ENCODE measurements around the gene KDM4B. TPM values are rescaled to one million over a fixed set of nuclear protein-coding genes. Genes with fewer than 3 reads are reported as not detected.

The KDM4B gene
- total RNA-seq, 2 experiments from 2014 or later: 46.3 to 46.6 TPM

- DNase-seq: peak; percentile 18
- Mint-ChIP-seq H3K4me3 (no peak overlapping the region), H3K27ac (no peak overlapping the region), H3K9me3 (peaks cover 7% of the 10 kb centered on the region), H3K36me3 (ENCODE audit: low read depth) (peaks cover 24% of the 10 kb centered on the region), H3K27me3 (no peaks in the 10 kb centered on the region), H3K4me1 (ENCODE audit: low read depth) (no peaks in the 10 kb centered on the region)
- POLR2A ChIA-PET: no interaction called here
- intact Hi-C loops (cut with micrococcal nuclease): no loop called here
- ATAC-seq: no peak
- CTCF ChIA-PET: interaction anchor here (1.1 kb wide), 1 partner anchor 9 kb away, joined by 3 read pairs; no protein-coding TSS in a partner anchor
- TF ChIP-seq CTCF (IDR thresholded peaks at IDR 0.05): no peak
These were observed 88.9 kb downstream of the KDM4B start for GRCh38 chr19:5057860-5058259.

DNA sequence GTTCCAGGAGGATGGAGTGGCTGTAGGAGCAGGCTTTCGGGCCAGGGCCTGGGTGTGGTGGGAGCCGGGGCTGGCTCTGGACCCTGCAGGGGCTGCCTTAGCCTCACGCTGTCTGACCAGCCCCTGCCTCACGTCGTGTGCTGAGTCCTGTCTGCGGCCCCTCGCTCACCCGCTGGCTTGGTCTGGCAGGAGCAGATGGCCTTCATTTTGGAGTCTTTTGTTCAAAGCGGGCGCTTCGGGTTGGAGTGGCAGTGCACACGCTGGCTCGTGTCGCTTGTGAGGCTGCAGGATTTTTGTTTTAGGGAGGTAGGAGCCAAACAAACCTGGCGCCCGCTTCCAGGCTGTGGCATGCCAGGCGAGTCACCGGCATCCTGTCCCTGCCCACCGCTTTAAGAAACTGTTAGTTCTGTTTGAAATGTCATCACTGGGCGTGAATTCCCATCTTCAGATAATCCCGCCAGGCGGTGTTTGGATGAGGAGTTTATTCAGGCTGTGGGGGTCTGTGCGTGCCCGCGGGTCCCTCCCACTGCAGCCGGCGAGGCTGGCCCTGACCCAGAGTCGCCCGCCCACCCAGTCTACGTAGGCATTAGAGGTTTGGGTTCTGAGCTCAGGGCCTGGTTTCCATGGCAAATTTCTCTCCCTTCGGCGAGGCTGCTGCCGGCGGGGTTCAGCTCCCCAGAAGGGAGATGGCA, 89.8 kb downstream of the KDM4B start:
- CTCF ChIA-PET: interaction anchor here (1.1 kb wide), 1 partner anchor 10 kb away, joined by 3 read pairs; no protein-coding TSS in a partner anchor
- Mint-ChIP-seq H3K36me3 (ENCODE audit: low read depth) (peaks cover 30% of the 10 kb centered on the region), H3K9me3 (peaks cover 10% of the 10 kb centered on the region), H3K27ac (no peak overlapping the region), H3K4me3 (no peak overlapping the region), H3K4me1 (ENCODE audit: low read depth) (no peaks in the 10 kb centered on the region), H3K27me3 (no peaks in the 10 kb centered on the region)
- ATAC-seq (no peak), DNase-seq (no peak)
- POLR2A ChIA-PET: no interaction called here
- intact Hi-C loops (cut with micrococcal nuclease): no loop called here
- no peak for TF ChIP-seq CTCF (IDR thresholded peaks at IDR 0.05)

- intact Hi-C loops (cut with micrococcal nuclease): no loop called here
- ATAC-seq (no peak), DNase-seq (no peak)
- ChIA-PET POLR2A (no interaction called here), CTCF (no interaction called here)
- Mint-ChIP-seq H3K27me3 (no peaks in the 10 kb centered on the region), H3K36me3 (ENCODE audit: low read depth) (peaks cover 30% of the 10 kb centered on the region), H3K4me1 (ENCODE audit: low read depth) (no peaks in the 10 kb centered on the region), H3K9me3 (peaks cover 10% of the 10 kb centered on the region), H3K4me3 (no peak overlapping the region), H3K27ac (no peak overlapping the region)
- TF ChIP-seq CTCF (IDR thresholded peaks at IDR 0.05): no peak
These were observed 90.3 kb downstream of the KDM4B start for GRCh38 chr19:5059213-5059574.

DNA sequence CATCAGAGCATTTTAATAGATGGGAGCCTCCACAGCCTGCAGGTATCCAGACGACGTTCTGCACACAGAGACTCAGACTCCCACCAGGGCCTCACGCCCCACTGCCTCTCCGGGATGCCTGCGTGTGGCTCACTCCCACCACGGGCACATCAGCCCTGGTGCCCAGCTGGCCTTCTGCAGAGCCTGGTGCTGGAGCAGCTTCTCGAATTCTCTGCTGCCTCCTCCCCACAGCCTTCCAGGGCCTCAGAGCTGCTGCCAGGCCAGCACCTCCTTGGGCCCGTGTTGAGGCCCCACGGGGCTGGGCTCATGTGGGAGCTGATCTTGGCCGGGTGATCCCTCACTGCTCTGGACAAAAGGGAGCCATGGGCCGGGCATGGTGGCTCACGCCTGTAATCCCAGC, 90.9 kb downstream of the KDM4B start:
- TF ChIP-seq CTCF (IDR thresholded peaks at IDR 0.05): no peak
- ChIA-PET CTCF (no interaction called here), POLR2A (no interaction called here)
- intact Hi-C loops (cut with micrococcal nuclease): no loop called here
- no peak for DNase-seq
- Mint-ChIP-seq H3K4me3 (no peak overlapping the region), H3K27me3 (no peaks in the 10 kb centered on the region), H3K36me3 (ENCODE audit: low read depth) (peaks cover 30% of the 10 kb centered on the region), H3K9me3 (peaks cover 10% of the 10 kb centered on the region), H3K27ac (no peak overlapping the region), H3K4me1 (ENCODE audit: low read depth) (no peaks in the 10 kb centered on the region)
- ATAC-seq: no peak

DNA sequence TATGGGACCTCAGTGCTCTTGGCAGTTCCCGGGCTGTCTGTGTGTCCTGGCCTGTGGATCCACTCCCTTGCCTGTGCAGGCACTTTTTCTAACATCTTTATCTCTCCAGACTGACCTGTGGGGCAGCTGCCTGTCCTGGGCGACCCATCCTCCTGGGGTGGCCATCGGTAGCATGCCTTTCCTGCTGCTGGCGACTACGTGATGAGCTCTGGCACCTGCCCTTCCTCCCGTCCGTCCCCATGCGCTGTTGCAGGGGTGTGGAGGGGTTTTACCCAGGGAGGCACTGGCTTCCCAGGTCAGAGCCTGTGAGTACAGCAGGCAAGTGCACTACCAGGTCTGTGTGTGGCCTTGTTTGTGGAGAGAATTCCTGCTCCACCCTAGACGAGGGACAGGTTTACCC, 93.3 kb downstream of the KDM4B start:
- H3K4me3 Mint-ChIP-seq: no peak overlapping the region
- ATAC-seq (no peak), DNase-seq (no peak)
- H3K9me3 Mint-ChIP-seq: peaks cover 10% of the 10 kb centered on the region
- no peaks in the 10 kb centered on the region for H3K4me1 Mint-ChIP-seq (ENCODE audit: low read depth)
- intact Hi-C loops (cut with micrococcal nuclease): no loop called here
- ChIA-PET CTCF (no interaction called here), POLR2A (no interaction called here)
- TF ChIP-seq CTCF (IDR thresholded peaks at IDR 0.05): no peak
- no peak overlapping the region for H3K27ac Mint-ChIP-seq
- no peaks in the 10 kb centered on the region for H3K27me3 Mint-ChIP-seq
- peaks cover 29% of the 10 kb centered on the region for H3K36me3 Mint-ChIP-seq (ENCODE audit: low read depth)
